Fibroblast of lung (primary cell): Measurements from ENCODE around the gene PRKG2.

Source experiments
- CTCF ChIP-seq, 2 donors: IDR thresholded peaks in 1 of 2; conservative IDR thresholded peaks in 1 of 2; 1 replicate in 1 of 2; 2 replicates in 1 of 2; pipeline ENCODE4 v1.5.1; 2011 to 2012; ENCODE audit warnings: low read length in 2 of 2, control low read depth in 1 of 2, inconsistent platforms in 1 of 2, low read depth in 1 of 2, mild to moderate bottlenecking in 1 of 2
- EZH2 ChIP-seq: IDR thresholded peaks from 2 replicates; pipeline ENCODE4 v1.5.1; 2012; ENCODE audit warnings: low read length, control low read depth, mild to moderate bottlenecking; ENCODE audit errors: missing control alignments

GRCh38 chr4:81258841-81259550 lies 44.0 kb upstream of the PRKG2 start:
- TF ChIP-seq CTCF (conservative IDR thresholded peaks at IDR 0.05 in 1 of 2, IDR thresholded peaks at IDR 0.05 in 1 of 2; ENCODE audit: low read depth in 1 of 2, low read length in 2 of 2) (no peak), EZH2 (no peak)
